ENCODE measurements around the gene PACRG.

GRCh38 chr6:163282672-163283071, 554.9 kb downstream of the PACRG start:
- TF ChIP-seq POLR2A (IDR thresholded peaks at IDR 0.05; ENCODE audit: low read depth, low read length) = no peak
- no peak for TF ChIP-seq CTCF (conservative IDR thresholded peaks at IDR 0.05; ENCODE audit: low read depth, low read length)
- no peak for TF ChIP-seq USF2 (IDR thresholded peaks at IDR 0.05; ENCODE audit: low read depth, low read length)
- TF ChIP-seq MAFK (IDR thresholded peaks at IDR 0.05; ENCODE audit: low read depth, low read length) = no peak
- TF ChIP-seq MXI1 (IDR thresholded peaks at IDR 0.05; ENCODE audit: borderline replicate concordance, low read depth, low read length) = no peak
- no peak for TF ChIP-seq ELK1 (IDR thresholded peaks at IDR 0.05; ENCODE audit: borderline replicate concordance, low read depth, low read length)
- no peak for TF ChIP-seq RFX5 (IDR thresholded peaks at IDR 0.05; ENCODE audit: low read depth, low read length)
- no peak for TF ChIP-seq CEBPB (IDR thresholded peaks at IDR 0.05; ENCODE audit: low read depth, low read length)
- TF ChIP-seq NFE2L2 (IDR thresholded peaks at IDR 0.05; ENCODE audit: low read depth, low read length) = no peak
- no peak for TF ChIP-seq CHD1 (IDR thresholded peaks at IDR 0.05; ENCODE audit: low read depth, low read length)
